Calu3 (cell line): ENCODE results near the gene GFOD1. TPM values are rescaled to one million over a fixed set of nuclear protein-coding genes. Genes with fewer than 3 reads are reported as not detected.

Experiments
- BruUV-seq: library from RNA; stranded (reverse); fragments of 400-500 nt; replicated peaks from 2 replicates; lab custom pipeline; 2021; lab: Mats Ljungman, UMichigan
- CTCF ChIA-PET: fragments of 300-600 bp; sonication (Branson Sonifier 250); formaldehyde crosslinking; loops from one replicate; lab custom pipeline; 2022; ENCODE audit warnings: antibody characterized with exemption; lab: Charles Lee
- DNase-seq: peaks from one replicate; pipeline ENCODE4 v3.0.0; 2022
- H3K27ac Mint-ChIP-seq: one replicate; pipeline ENCODE4 v1.8.0; 2022; ENCODE audit warnings: mixed read lengths; ENCODE audit not compliant: unreplicated experiment
- H3K27me3 Mint-ChIP-seq: one replicate; pipeline ENCODE4 v1.8.0; 2022; ENCODE audit warnings: mixed read lengths; ENCODE audit not compliant: unreplicated experiment
- H3K36me3 Mint-ChIP-seq: one replicate; pipeline ENCODE4 v1.8.0; 2022; ENCODE audit warnings: mild to moderate bottlenecking, moderate library complexity, mixed read lengths; ENCODE audit not compliant: insufficient read depth, unreplicated experiment
- H3K4me1 Mint-ChIP-seq: one replicate; pipeline ENCODE4 v1.8.0; 2022; ENCODE audit warnings: mild to moderate bottlenecking, low read depth, mixed read lengths; ENCODE audit not compliant: unreplicated experiment
- H3K4me3 Mint-ChIP-seq: one replicate; pipeline ENCODE4 v1.8.0; 2022; ENCODE audit warnings: mild to moderate bottlenecking, low read depth, moderate library complexity, mixed read lengths; ENCODE audit not compliant: unreplicated experiment
- H3K9me3 Mint-ChIP-seq: one replicate; pipeline ENCODE4 v1.8.0; 2022; ENCODE audit warnings: low read depth, mixed read lengths; ENCODE audit not compliant: unreplicated experiment
- intact Hi-C: fragments of 100-400 bp; cut with micrococcal nuclease; formaldehyde crosslinking; loops from one replicate; pipeline ENCODE4 v1.10.0; 2022; ENCODE audit not compliant: unreplicated experiment
- total RNA-seq: library from RNA; stranded (reverse); gene quantifications from 2 replicates; pipeline ENCODE4 v1.2.3, GENCODE V29; 2022
- TF ChIP-seq, protein P1 (sequence below): fragments of 200-600 bp; IDR thresholded peaks from one replicate; pipeline ENCODE4 v1.8.0; 2022; ENCODE audit warnings: antibody characterized with exemption; ENCODE audit not compliant: unreplicated experiment

GFOD1 gene
- total RNA-seq, 1 experiment from 2014 or later = 9.5 TPM

DNA sequence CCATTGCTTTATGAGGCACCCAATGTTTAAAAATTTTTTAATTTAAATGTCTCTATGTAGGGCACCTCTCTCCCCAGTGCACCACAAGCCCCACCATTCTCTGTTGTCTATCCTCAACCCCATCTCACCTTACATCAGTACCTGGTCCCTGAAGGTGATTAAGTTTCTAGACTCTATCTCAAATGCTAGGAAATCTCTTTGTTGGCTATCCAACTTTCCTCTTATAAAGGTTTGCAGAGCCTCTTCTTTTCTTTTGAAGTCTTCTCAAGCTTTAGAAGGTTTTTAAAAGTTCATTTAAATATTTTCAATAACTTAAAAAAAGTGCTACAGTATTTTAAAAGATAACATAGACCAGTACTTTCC is 82.5 kb downstream of the GFOD1 start:
- intact Hi-C loops = no loop called here
- Mint-ChIP-seq H3K27ac (peak overlapping the region; percentile 39), H3K4me3 (no peak overlapping the region), H3K4me1 (peaks cover 49% of the 10 kb centered on the region), H3K36me3 (peaks cover 20% of the 10 kb centered on the region), H3K9me3 (no peaks in the 10 kb centered on the region), H3K27me3 (no peaks in the 10 kb centered on the region)
- CTCF ChIA-PET = no interaction called here
- BruUV-seq = no TSS peak
- no peak for DNase-seq
- TF ChIP-seq, protein P1, sequence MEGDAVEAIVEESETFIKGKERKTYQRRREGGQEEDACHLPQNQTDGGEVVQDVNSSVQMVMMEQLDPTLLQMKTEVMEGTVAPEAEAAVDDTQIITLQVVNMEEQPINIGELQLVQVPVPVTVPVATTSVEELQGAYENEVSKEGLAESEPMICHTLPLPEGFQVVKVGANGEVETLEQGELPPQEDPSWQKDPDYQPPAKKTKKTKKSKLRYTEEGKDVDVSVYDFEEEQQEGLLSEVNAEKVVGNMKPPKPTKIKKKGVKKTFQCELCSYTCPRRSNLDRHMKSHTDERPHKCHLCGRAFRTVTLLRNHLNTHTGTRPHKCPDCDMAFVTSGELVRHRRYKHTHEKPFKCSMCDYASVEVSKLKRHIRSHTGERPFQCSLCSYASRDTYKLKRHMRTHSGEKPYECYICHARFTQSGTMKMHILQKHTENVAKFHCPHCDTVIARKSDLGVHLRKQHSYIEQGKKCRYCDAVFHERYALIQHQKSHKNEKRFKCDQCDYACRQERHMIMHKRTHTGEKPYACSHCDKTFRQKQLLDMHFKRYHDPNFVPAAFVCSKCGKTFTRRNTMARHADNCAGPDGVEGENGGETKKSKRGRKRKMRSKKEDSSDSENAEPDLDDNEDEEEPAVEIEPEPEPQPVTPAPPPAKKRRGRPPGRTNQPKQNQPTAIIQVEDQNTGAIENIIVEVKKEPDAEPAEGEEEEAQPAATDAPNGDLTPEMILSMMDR = no peak

DNA sequence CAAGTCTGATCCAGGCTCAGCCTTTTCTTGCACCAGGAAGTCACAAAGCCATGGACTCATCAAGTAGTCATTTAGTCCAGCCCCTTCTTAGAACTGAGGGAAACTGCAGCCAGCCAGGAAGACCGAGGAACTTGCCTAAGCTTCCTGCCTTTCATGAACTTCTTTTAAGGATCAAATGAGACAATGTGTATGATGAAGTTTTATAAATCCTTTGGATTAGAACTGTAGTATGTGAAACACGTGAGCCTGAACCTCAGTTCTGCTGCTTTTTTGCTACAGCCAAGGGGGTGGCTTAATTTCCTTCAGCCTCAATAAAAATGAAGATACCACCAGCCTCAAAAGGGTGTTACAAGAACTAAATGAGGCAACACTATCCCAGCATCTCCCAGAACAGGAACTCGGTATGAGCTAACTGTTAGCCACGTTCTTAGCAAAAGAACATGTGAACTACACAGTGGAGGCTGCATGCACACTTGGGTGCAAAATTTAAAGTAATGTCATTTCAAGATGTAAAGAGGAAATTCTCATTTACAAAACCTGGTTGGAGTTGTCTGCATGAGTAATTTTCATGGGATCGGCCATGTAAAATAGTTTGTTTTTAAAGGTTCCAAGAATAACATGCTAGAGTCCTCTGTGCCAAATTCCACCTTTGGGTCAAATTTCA is 83.0 kb downstream of the GFOD1 start:
- DNase-seq = no peak
- Mint-ChIP-seq H3K36me3 (peaks cover 20% of the 10 kb centered on the region), H3K4me3 (no peak overlapping the region), H3K4me1 (peaks cover 47% of the 10 kb centered on the region), H3K27ac (peak overlapping the region; percentile 60), H3K9me3 (no peaks in the 10 kb centered on the region), H3K27me3 (no peaks in the 10 kb centered on the region)
- BruUV-seq = no TSS peak
- TF ChIP-seq, protein P1 = no peak
- intact Hi-C loops = no loop called here
- CTCF ChIA-PET = no interaction called here

DNA sequence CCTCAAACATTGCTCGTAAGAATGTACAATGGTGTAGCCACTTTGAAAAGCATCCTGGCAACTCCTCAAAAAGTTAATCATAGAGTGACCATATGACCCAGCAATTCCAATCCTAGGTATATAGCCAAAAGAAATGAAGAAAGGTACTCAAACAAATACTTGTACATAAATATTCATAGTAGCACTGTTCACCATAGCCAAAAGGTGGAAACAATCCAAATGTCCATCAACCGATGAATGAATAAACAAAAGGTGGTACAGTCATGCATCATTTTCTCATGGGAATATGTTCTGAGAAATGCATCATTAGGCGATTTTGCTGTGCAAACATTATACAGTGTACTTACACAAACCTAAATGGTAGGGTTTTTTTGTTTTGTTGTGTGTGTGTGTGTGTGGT is 84.7 kb downstream of the GFOD1 start:
- H3K4me1 Mint-ChIP-seq = peaks cover 41% of the 10 kb centered on the region
- BruUV-seq = no TSS peak

DNA sequence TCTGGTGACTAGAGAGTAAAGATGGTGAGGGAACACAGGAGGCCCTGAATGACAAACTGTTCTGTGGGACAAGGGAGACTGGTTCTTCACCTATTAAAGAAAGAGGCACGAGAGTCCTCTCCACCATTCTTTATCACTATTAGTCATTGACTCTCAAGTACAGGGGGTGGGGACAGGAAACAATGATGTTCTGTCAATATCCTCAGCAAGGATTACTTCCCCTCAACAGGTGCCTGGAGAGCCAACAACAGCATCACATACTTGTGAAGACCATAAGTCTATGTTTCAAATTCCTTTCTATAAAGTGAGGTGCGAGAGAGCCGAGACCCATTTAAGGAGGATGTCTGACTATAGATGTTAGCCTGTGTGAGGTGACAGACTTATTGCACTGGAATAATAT is 86.6 kb downstream of the GFOD1 start:
- no peaks in the 10 kb centered on the region for H3K9me3 Mint-ChIP-seq
- H3K4me3 Mint-ChIP-seq = no peak overlapping the region
- no peaks in the 10 kb centered on the region for H3K27me3 Mint-ChIP-seq
- H3K27ac Mint-ChIP-seq = peak overlapping the region; percentile 33
- BruUV-seq = no TSS peak
- H3K4me1 Mint-ChIP-seq = peaks cover 41% of the 10 kb centered on the region
- DNase-seq = no peak
- H3K36me3 Mint-ChIP-seq = peaks cover 10% of the 10 kb centered on the region
- CTCF ChIA-PET = no interaction called here
- TF ChIP-seq, protein P1 = no peak
- intact Hi-C loops = no loop called here

More for the DNA sequence above, 84.7 kb downstream of the GFOD1 start:
- DNase-seq = no peak
- TF ChIP-seq, protein P1 = no peak
- intact Hi-C loops = no loop called here
- H3K9me3 Mint-ChIP-seq = no peaks in the 10 kb centered on the region
- no peak overlapping the region for H3K27ac Mint-ChIP-seq
- no peak overlapping the region for H3K4me3 Mint-ChIP-seq
- H3K27me3 Mint-ChIP-seq = no peaks in the 10 kb centered on the region
- CTCF ChIA-PET = no interaction called here
- peaks cover 22% of the 10 kb centered on the region for H3K36me3 Mint-ChIP-seq
